Epithelial cell of proximal tubule (primary cell): ENCODE data around the gene POMGNT2. TPM values are rescaled to one million over a fixed set of nuclear protein-coding genes. Genes with fewer than 3 reads are reported as not detected.

Experiments
- DNase-seq: peaks from one replicate; pipeline ENCODE4 v3.0.0-alpha.2; 2011; ENCODE audit warnings: low read depth
- H3K4me3 ChIP-seq: 2 replicates; pipeline ENCODE4 v1.5.1; 2011; ENCODE audit warnings: low read depth, mild to moderate bottlenecking, low read length
- CTCF ChIP-seq: conservative IDR thresholded peaks from 2 replicates; pipeline ENCODE4 v1.5.1; 2012; ENCODE audit warnings: low read depth, mild to moderate bottlenecking, low read length
- total RNA-seq: library from RNA; depleted of rRNA; stranded (reverse); fragments of >200 nt; gene quantifications from 2 replicates; pipeline ENCODE4 v1.2.3, GENCODE V29; 2015

The POMGNT2 gene
- total RNA-seq, 1 donor from 2014 or later, result 16.1 TPM

GRCh38 chr3:43144761-43145490 lies 39.0 kb upstream of the POMGNT2 start:
- DNase-seq, result no peak
- no peak for TF ChIP-seq CTCF
- no peak overlapping the region for H3K4me3 ChIP-seq

GRCh38 chr3:43142472-43142871 lies 36.6 kb upstream of the POMGNT2 start:
- TF ChIP-seq CTCF, result no peak
- DNase-seq, result no peak
- no peak overlapping the region for H3K4me3 ChIP-seq

GRCh38 chr3:43138488-43139231 lies 32.8 kb upstream of the POMGNT2 start:
- no peak for DNase-seq
- no peak for TF ChIP-seq CTCF
- H3K4me3 ChIP-seq, result no peak overlapping the region

GRCh38 chr3:43132870-43133636 lies 27.2 kb upstream of the POMGNT2 start:
- no peak overlapping the region for H3K4me3 ChIP-seq
- TF ChIP-seq CTCF, result no peak
- no peak for DNase-seq

GRCh38 chr3:43132193-43132592 lies 26.3 kb upstream of the POMGNT2 start:
- H3K4me3 ChIP-seq, result no peak overlapping the region
- DNase-seq, result no peak
- no peak for TF ChIP-seq CTCF

GRCh38 chr3:43128464-43128863 lies 22.6 kb upstream of the POMGNT2 start:
- DNase-seq, result no peak
- no peak overlapping the region for H3K4me3 ChIP-seq
- no peak for TF ChIP-seq CTCF
